HCT116 (cell line): ENCODE results near the gene KDSR. TPM values are rescaled to one million over a fixed set of nuclear protein-coding genes. Genes with fewer than 3 reads are reported as not detected.

ENCODE experiments used
- ATAC-seq: fragments of 200-7000 bp; cut with Tn5 transposase; 2 replicates; pipeline ENCODE4 v1.9.1; 2020; ENCODE audit warnings: mild to moderate bottlenecking, moderate library complexity
- BruUV-seq: library from RNA; stranded (reverse); fragments of 400-500 nt; replicated peaks from 2 replicates; lab custom pipeline; 2021; lab: Mats Ljungman, UMichigan
- CTCF ChIA-PET: fragments of 300-600 bp; sonication (Branson Sonifier 250); formaldehyde crosslinking; loops from one replicate; lab custom pipeline; 2021; ENCODE audit warnings: antibody characterized with exemption; lab: Charles Lee
- POLR2A ChIA-PET: fragments of 300-600, 350-600 bp; sonication (Branson Sonifier 250); formaldehyde crosslinking; loops from one replicate; lab custom pipeline; 2021; ENCODE audit warnings: antibody characterized with exemption; lab: Charles Lee
- RAD21 ChIA-PET, 2 experiments: fragments of 300-600 bp; sonication (Branson Sonifier 250); formaldehyde crosslinking; loops; one replicate each; lab custom pipeline; 2023; ENCODE audit warnings: low total read pairs in 2 of 2; ENCODE audit not compliant: uncharacterized antibody in 2 of 2, unreplicated experiment in 2 of 2, low non-redundant PET in 1 of 2; lab: Charles Lee
- DNase-seq: peaks from one replicate; pipeline ENCODE4 v3.0.0-alpha.2; 2010; ENCODE audit warnings: low read depth, low spot score
- H2AFZ ChIP-seq: fragments of 200-600 bp; shearing (Covaris generic), sonication (generic); 2 replicates; pipeline ENCODE4 v1.6.1; 2017; ENCODE audit warnings: low read depth, mixed run types, mixed read lengths, antibody characterized with exemption, low read length; ENCODE audit not compliant: poor library complexity, severe bottlenecking
- H3K27ac ChIP-seq: 2 replicates; pipeline ENCODE4 v1.5.1; 2012; ENCODE audit warnings: low read depth, low read length
- H3K27me3 ChIP-seq: fragments of 200-600 bp; sonication (generic); 2 replicates; pipeline ENCODE4 v1.6.1; 2016; ENCODE audit warnings: mixed run types, low read length, mixed read lengths; ENCODE audit not compliant: insufficient read depth
- H3K36me3 ChIP-seq, 2 experiments: fragments of 200-500 bp in 1 of 2; fragments of 200-600 bp in 1 of 2; sonication (Bioruptor generic) in 1 of 2; sonication (generic) in 1 of 2; 2 replicates each; pipeline versions ENCODE4 v1.5.1 to v1.6.1; 2014 to 2016; ENCODE audit warnings: low read length in 2 of 2, inconsistent platforms in 1 of 2, mixed read lengths in 1 of 2, mixed run types in 1 of 2; ENCODE audit not compliant: insufficient read depth in 2 of 2, control insufficient read depth in 1 of 2
- H3K4me1 ChIP-seq, 2 experiments: fragments of 200-600 bp in 1 of 2; sonication (generic) in 1 of 2; 2 replicates each; pipeline versions ENCODE4 v1.5.1 to v1.6.1; 2012 to 2017; ENCODE audit warnings: low read length in 2 of 2, inconsistent platforms in 1 of 2, mild to moderate bottlenecking in 1 of 2, mixed read lengths in 1 of 2, mixed run types in 1 of 2, moderate library complexity in 1 of 2; ENCODE audit not compliant: insufficient read depth in 2 of 2, control insufficient read depth in 1 of 2
- H3K4me2 ChIP-seq: fragments of 200-600 bp; sonication (generic); 2 replicates; pipeline ENCODE4 v1.6.1; 2017; ENCODE audit warnings: mixed run types, low read length, mixed read lengths
- H3K4me3 ChIP-seq, 2 experiments: fragments of 200-600 bp in 1 of 2; sonication (generic) in 1 of 2; replicated peaks in 1 of 2; 2 replicates each; pipeline ENCODE4 v1.5.1; 2011 to 2016; ENCODE audit warnings: low read length in 2 of 2, control low read depth in 1 of 2, low read depth in 1 of 2, mild to moderate bottlenecking in 1 of 2, mixed read lengths in 1 of 2, mixed run types in 1 of 2
- H3K79me2 ChIP-seq: fragments of 200-600 bp; sonication (generic); 2 replicates; pipeline ENCODE4 v1.6.1; 2017; ENCODE audit warnings: mild to moderate bottlenecking, mixed run types, low read length, moderate library complexity, mixed read lengths; ENCODE audit not compliant: insufficient read depth
- H3K9ac ChIP-seq: fragments of 200-600 bp; sonication (generic); 2 replicates; pipeline ENCODE4 v1.6.1; 2016; ENCODE audit warnings: low read length, mixed read lengths
- H3K9me2 ChIP-seq: fragments of 200-600 bp; sonication (generic), shearing (Covaris generic); 2 replicates; pipeline ENCODE4 v1.6.1; 2017; ENCODE audit warnings: mixed run types, mild to moderate bottlenecking, moderate library complexity; ENCODE audit not compliant: insufficient read depth
- H3K9me3 ChIP-seq, 2 experiments: fragments of 200-500 bp in 1 of 2; fragments of 200-600 bp in 1 of 2; sonication (Bioruptor generic) in 1 of 2; sonication (generic) in 1 of 2; 2 replicates each; pipeline ENCODE4 v1.6.1; 2014 to 2017; ENCODE audit warnings: low read length in 2 of 2, mixed read lengths in 2 of 2, inconsistent platforms in 1 of 2, low read depth in 1 of 2, mild to moderate bottlenecking in 1 of 2, mixed run types in 1 of 2, moderate library complexity in 1 of 2; ENCODE audit not compliant: control insufficient read depth in 1 of 2, insufficient read depth in 1 of 2
- H4K20me1 ChIP-seq: fragments of 200-600 bp; sonication (generic), shearing (Covaris generic); 2 replicates; pipeline ENCODE4 v1.6.1; 2017; ENCODE audit warnings: mixed run types, mild to moderate bottlenecking, moderate library complexity; ENCODE audit not compliant: insufficient read depth
- CBX3 ChIP-seq: IDR thresholded peaks from 2 replicates; pipeline ENCODE4 v1.6.1; 2012; ENCODE audit warnings: low read depth
- CEBPB ChIP-seq: IDR thresholded peaks from 2 replicates; pipeline ENCODE4 v1.6.1; 2012; ENCODE audit warnings: low read depth
- CTCF ChIP-seq, 3 experiments: fragments of 200-600 bp in 1 of 3; sonication (generic) in 1 of 3; IDR thresholded peaks in 2 of 3; conservative IDR thresholded peaks in 1 of 3; 2 replicates each; pipeline ENCODE4 v1.5.1; 2012 to 2017; ENCODE audit warnings: low read depth in 2 of 3, low read length in 2 of 3, antibody characterized with exemption in 1 of 3, borderline replicate concordance in 1 of 3, control low read depth in 1 of 3, mild to moderate bottlenecking in 1 of 3, mixed read lengths in 1 of 3, mixed run types in 1 of 3, moderate library complexity in 1 of 3; ENCODE audit not compliant: insufficient read depth in 1 of 3
- EGR1 ChIP-seq: IDR thresholded peaks from 2 replicates; pipeline ENCODE4 v1.6.1; 2012; ENCODE audit warnings: low read depth
- ELF1 ChIP-seq: IDR thresholded peaks from 2 replicates; pipeline ENCODE4 v1.6.1; 2012; ENCODE audit warnings: low read depth, borderline replicate concordance
- EZH2 ChIP-seq: fragments of 200-600 bp; sonication (generic); IDR thresholded peaks from 2 replicates; pipeline ENCODE4 v1.6.1; 2017; ENCODE audit warnings: antibody characterized with exemption, mixed run types
- JUND ChIP-seq: IDR thresholded peaks from 2 replicates; pipeline ENCODE4 v1.6.1; 2012
- MAX ChIP-seq: IDR thresholded peaks from 2 replicates; pipeline ENCODE4 v1.6.1; 2012
- POLR2A ChIP-seq: IDR thresholded peaks from 2 replicates; pipeline ENCODE4 v1.7.0; 2011; ENCODE audit warnings: borderline replicate concordance; ENCODE audit not compliant: insufficient read depth, insufficient read length; ENCODE audit errors: extremely low read depth
- SIN3A ChIP-seq: IDR thresholded peaks from 2 replicates; pipeline ENCODE4 v1.6.1; 2012; ENCODE audit warnings: low read depth
- TCF7L2 ChIP-seq: IDR thresholded peaks from 2 replicates; pipeline ENCODE4 v1.7.0; 2011; ENCODE audit warnings: borderline replicate concordance, inconsistent platforms; ENCODE audit not compliant: insufficient read depth, insufficient read length; ENCODE audit errors: extremely low read depth
- YY1 ChIP-seq: IDR thresholded peaks from 2 replicates; pipeline ENCODE4 v1.6.1; 2011; ENCODE audit warnings: low read length, low read depth, moderate library complexity, mild to moderate bottlenecking; ENCODE audit not compliant: insufficient replicate concordance; ENCODE audit errors: extremely low read depth
- ZBTB33 ChIP-seq: IDR thresholded peaks from 2 replicates; pipeline ENCODE4 v1.6.1; 2011; ENCODE audit warnings: mild to moderate bottlenecking, low read length, moderate library complexity; ENCODE audit not compliant: insufficient replicate concordance; ENCODE audit errors: extremely low read depth
- ZNF274 ChIP-seq: fragments of 200-500 bp; sonication (Bioruptor generic); IDR thresholded peaks from 2 replicates; pipeline ENCODE4 v1.6.1; 2014; ENCODE audit warnings: mild to moderate bottlenecking, low read depth, low read length, inconsistent platforms
- intact Hi-C: fragments of 100-400 bp; cut with micrococcal nuclease; formaldehyde crosslinking; loops from 2 replicates; pipeline ENCODE4 v1.10.0; 2022
- total RNA-seq: library from RNA; stranded (reverse); gene quantifications from one replicate; pipeline ENCODE4 v1.2.1, GENCODE V29; 2021; ENCODE audit not compliant: unreplicated experiment

Gene KDSR
- total RNA-seq, 1 experiment from 2014 or later, result 68.6 TPM

- TF ChIP-seq MAX, result no peak
- TF ChIP-seq CTCF (IDR thresholded peaks at IDR 0.05 in 2 of 3, conservative IDR thresholded peaks at IDR 0.05 in 1 of 3; ENCODE audit: borderline replicate concordance in 1 of 3, insufficient read depth in 1 of 3, low read depth in 2 of 3, low read length in 2 of 3), result no peak
- TF ChIP-seq CEBPB, result no peak
- TF ChIP-seq CBX3, result no peak
- no peak for TF ChIP-seq SIN3A
- TF ChIP-seq EGR1, result no peak
- no peak for TF ChIP-seq ZBTB33
- no peak for TF ChIP-seq EZH2
- TF ChIP-seq JUND, result no peak
- no peak for TF ChIP-seq TCF7L2
- TF ChIP-seq ZNF274, result no peak
- no peak for TF ChIP-seq POLR2A
- no peak for TF ChIP-seq YY1
- TF ChIP-seq ELF1, result no peak
- H3K4me2 ChIP-seq, result no peak overlapping the region
- intact Hi-C loops, result no loop called here
- ChIA-PET RAD21 (no interaction called here), POLR2A (interaction anchor here (0.8 kb wide), 1 partner anchor 25 kb away, joined by 3 read pairs; no protein-coding TSS in a partner anchor), CTCF (no interaction called here)
- H3K9me2 ChIP-seq, result no peaks in the 10 kb centered on the region; the same call in 1 of the 2 replicates
- H3K79me2 ChIP-seq, result no peaks in the 10 kb centered on the region
- H3K4me3 ChIP-seq, result no peak overlapping the region
- DNase-seq, result no peak
- H3K9ac ChIP-seq, result no peak overlapping the region
- no peaks in the 10 kb centered on the region for H3K27me3 ChIP-seq
- no peaks in the 10 kb centered on the region for H3K4me1 ChIP-seq
- no peak overlapping the region for H3K27ac ChIP-seq
- H2AFZ ChIP-seq, result no peak overlapping the region
- BruUV-seq, result no TSS peak
- H4K20me1 ChIP-seq, result no peaks in the 10 kb centered on the region
- no peaks in the 10 kb centered on the region for H3K36me3 ChIP-seq
- no peaks in the 10 kb centered on the region for H3K9me3 ChIP-seq
- no peak for ATAC-seq
Observed at GRCh38 chr18:63298400-63299365, 68.3 kb downstream of the KDSR start.
